Mesendoderm (in vitro differentiated cells): Measurements from ENCODE around the gene EYS.
"Not testable (repeated sequence)": the region's sequence is repeated elsewhere in the genome, so short reads cannot be mapped to it uniquely, and the experiment has no call there.

ENCODE experiments used
- DNase-seq: peaks from one replicate; pipeline ENCODE4 v3.0.0; 2013
- H2AK5ac ChIP-seq: 2 replicates; pipeline ENCODE4 v1.6.1; 2013; ENCODE audit warnings: low read length, inconsistent platforms
- H2BK120ac ChIP-seq: 2 replicates; pipeline ENCODE4 v1.6.1; 2013; ENCODE audit warnings: low read depth, mild to moderate bottlenecking, low read length, moderate library complexity, mixed read lengths
- H2BK15ac ChIP-seq: replicated peaks from 2 replicates; pipeline ENCODE4 v1.6.1; 2013; ENCODE audit warnings: low read depth, mild to moderate bottlenecking, moderate library complexity
- H2BK5ac ChIP-seq: 2 replicates; pipeline ENCODE4 v1.6.1; 2013; ENCODE audit warnings: low read length, inconsistent platforms
- H3K18ac ChIP-seq: 2 replicates; pipeline ENCODE4 v1.6.1; 2013; ENCODE audit warnings: mild to moderate bottlenecking, low read length, mixed read lengths
- H3K23ac ChIP-seq: one replicate; pipeline ENCODE4 v1.6.1; 2013; ENCODE audit warnings: low read length
- H3K27ac ChIP-seq: 2 replicates; pipeline ENCODE4 v1.5.1; 2013; ENCODE audit warnings: low read depth, mild to moderate bottlenecking, inconsistent platforms, low read length, moderate library complexity
- H3K27me3 ChIP-seq: 2 replicates; pipeline ENCODE4 v1.6.1; 2013; ENCODE audit warnings: low read length, control low read depth, mild to moderate bottlenecking, inconsistent platforms; ENCODE audit not compliant: insufficient read depth, poor library complexity
- H3K36me3 ChIP-seq: 2 replicates; pipeline ENCODE4 v1.6.1; 2013; ENCODE audit warnings: low read length, inconsistent platforms; ENCODE audit not compliant: control insufficient read depth, insufficient read depth
- H3K4ac ChIP-seq: one replicate; pipeline ENCODE4 v1.6.1; 2013; ENCODE audit warnings: low read depth, mild to moderate bottlenecking, low read length, moderate library complexity
- H3K4me1 ChIP-seq: 2 replicates; pipeline ENCODE4 v1.6.1; 2013; ENCODE audit warnings: low read depth, low read length, inconsistent platforms; ENCODE audit not compliant: control insufficient read depth
- H3K4me2 ChIP-seq: 2 replicates; pipeline ENCODE4 v1.6.1; 2013; ENCODE audit warnings: low read length
- H3K4me3 ChIP-seq: 2 replicates; pipeline ENCODE4 v1.5.1; 2013; ENCODE audit warnings: mild to moderate bottlenecking, low read length
- H3K56ac ChIP-seq: one replicate; pipeline ENCODE4 v1.6.1; 2013; ENCODE audit warnings: low read length
- H3K79me1 ChIP-seq: 2 replicates; pipeline ENCODE4 v1.6.1; 2013; ENCODE audit warnings: low read length, inconsistent platforms
- H3K79me2 ChIP-seq: 2 replicates; pipeline ENCODE4 v1.6.1; 2013; ENCODE audit warnings: mild to moderate bottlenecking, low read length; ENCODE audit not compliant: control insufficient read depth, insufficient read depth
- H3K9ac ChIP-seq: 2 replicates; pipeline ENCODE4 v1.6.1; 2013; ENCODE audit warnings: low read length, inconsistent platforms
- H4K5ac ChIP-seq: one replicate; pipeline ENCODE4 v1.6.1; 2013; ENCODE audit warnings: low read length
- H4K8ac ChIP-seq: one replicate; pipeline ENCODE4 v1.6.1; 2013; ENCODE audit warnings: low read depth, mild to moderate bottlenecking, control low read depth, low read length, moderate library complexity
- WGBS: extraction: QIAGEN DNeasy Blood & Tissue Kit; methylation state at CpG from one replicate; pipeline ENCODE4 v1.1.7; 2013; ENCODE audit warnings: low lambda C conversion rate, missing lambda C conversion rate; ENCODE audit not compliant: insufficient coverage; ENCODE audit errors: extremely low coverage; 5-methylcytosine and 5-hydroxymethylcytosine counted together

EYS gene

GRCh38 chr6:65569505-65569904, 137.5 kb downstream of the EYS start:
- WGBS = no CpG with 5 or more reads among the region's 2 CpGs
- no peaks in the 10 kb centered on the region for H3K79me2 ChIP-seq
- H4K8ac ChIP-seq = no peak overlapping the region
- H3K4me3 ChIP-seq = no peak overlapping the region
- H3K4me1 ChIP-seq = peaks cover 8% of the 10 kb centered on the region
- H3K27me3 ChIP-seq = no peaks in the 10 kb centered on the region
- H3K9ac ChIP-seq = no peak overlapping the region
- H2BK15ac ChIP-seq = peak overlapping the region; percentile 74
- H3K4ac ChIP-seq = peak overlapping the region; percentile 43
- no peaks in the 10 kb centered on the region for H3K79me1 ChIP-seq
- H3K56ac ChIP-seq = peak overlapping the region; percentile 28
- no peak overlapping the region for H3K4me2 ChIP-seq
- H4K5ac ChIP-seq = no peak overlapping the region
- H3K36me3 ChIP-seq = no peaks in the 10 kb centered on the region
- H3K23ac ChIP-seq = no peak overlapping the region
- peak overlapping the region; percentile 46 for H3K27ac ChIP-seq
- H3K18ac ChIP-seq = peak overlapping the region; percentile 29
- peak overlapping the region; percentile 49 for H2BK120ac ChIP-seq
- peak; percentile 82 for DNase-seq
- H2AK5ac ChIP-seq = no peak overlapping the region
- H2BK5ac ChIP-seq = peak overlapping the region; percentile 3

DNA sequence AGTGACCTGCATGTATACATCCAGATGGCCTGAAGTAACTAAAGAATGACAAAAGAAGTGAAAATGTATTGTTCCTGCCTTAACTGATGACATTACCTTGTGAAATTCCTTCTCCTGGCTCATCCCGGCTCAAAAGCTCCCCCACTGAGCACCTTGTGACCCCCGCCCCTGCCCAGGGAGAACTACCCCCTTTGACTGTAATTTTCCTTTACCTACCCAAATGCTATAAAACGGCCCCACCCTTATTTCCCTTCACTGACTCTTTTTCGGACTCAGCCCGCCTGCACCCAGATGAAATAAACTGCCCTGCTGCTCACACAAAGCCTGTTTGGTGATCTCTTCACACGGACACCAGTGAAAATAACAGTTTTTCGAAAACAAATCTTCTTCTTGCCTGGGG, 138.0 kb downstream of the EYS start:
- Histone ChIP-seq H3K27ac (peak overlapping the region; percentile 46), H2BK120ac (peak overlapping the region; percentile 49), H3K56ac (peak overlapping the region; percentile 28), H3K18ac (peak overlapping the region; percentile 29), H3K4ac (peak overlapping the region; percentile 43)
- not testable (repeated sequence) for H2BK5ac ChIP-seq, H3K36me3 ChIP-seq, H2BK15ac ChIP-seq, H3K79me2 ChIP-seq, H2AK5ac ChIP-seq, H3K23ac ChIP-seq, H4K8ac ChIP-seq, H3K79me1 ChIP-seq, H3K27me3 ChIP-seq, H3K4me1 ChIP-seq, H4K5ac ChIP-seq, H3K4me3 ChIP-seq, H3K9ac ChIP-seq, H3K4me2 ChIP-seq
- DNase-seq = peak; percentile 68
- no CpG with 5 or more reads among the region's 7 CpGs for WGBS

DNA sequence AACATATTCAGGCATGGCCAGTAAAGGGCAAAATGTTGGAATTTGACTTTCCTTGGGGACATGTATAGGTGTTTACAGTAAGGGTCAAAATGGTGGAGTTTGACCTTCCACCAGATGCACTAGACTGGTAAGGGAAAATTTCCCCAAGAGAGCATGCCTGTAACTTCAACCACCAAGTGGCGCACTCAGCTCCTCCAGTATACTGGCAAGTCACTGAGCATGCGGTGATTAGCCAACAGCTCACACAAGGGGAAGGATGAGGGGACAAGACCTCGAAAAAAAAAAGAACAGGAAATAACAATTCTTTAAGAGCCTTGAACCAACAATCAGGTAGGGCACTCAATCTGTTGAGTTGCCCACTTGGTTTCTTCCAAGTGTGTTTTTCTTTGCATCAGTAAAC, 140.9 kb downstream of the EYS start:
- H3K4me1 ChIP-seq = peaks cover 8% of the 10 kb centered on the region
- no peak overlapping the region for H3K4me3 ChIP-seq
- H2BK15ac ChIP-seq = no peak overlapping the region
- peak; percentile 62 for DNase-seq
- no peak overlapping the region for H3K4ac ChIP-seq
- H4K8ac ChIP-seq = no peak overlapping the region
- no peak overlapping the region for H3K4me2 ChIP-seq
- no peaks in the 10 kb centered on the region for H3K79me1 ChIP-seq
- no peak overlapping the region for H3K27ac ChIP-seq
- no peak overlapping the region for H2BK5ac ChIP-seq
- no peak overlapping the region for H3K9ac ChIP-seq
- no peak overlapping the region for H2BK120ac ChIP-seq
- H3K79me2 ChIP-seq = no peaks in the 10 kb centered on the region
- no peaks in the 10 kb centered on the region for H3K36me3 ChIP-seq
- H3K56ac ChIP-seq = no peak overlapping the region
- no peak overlapping the region for H3K23ac ChIP-seq
- H2AK5ac ChIP-seq = no peak overlapping the region
- no peak overlapping the region for H4K5ac ChIP-seq
- no peak overlapping the region for H3K18ac ChIP-seq
- H3K27me3 ChIP-seq = no peaks in the 10 kb centered on the region
- no CpG with 5 or more reads among the region's 3 CpGs for WGBS

DNA sequence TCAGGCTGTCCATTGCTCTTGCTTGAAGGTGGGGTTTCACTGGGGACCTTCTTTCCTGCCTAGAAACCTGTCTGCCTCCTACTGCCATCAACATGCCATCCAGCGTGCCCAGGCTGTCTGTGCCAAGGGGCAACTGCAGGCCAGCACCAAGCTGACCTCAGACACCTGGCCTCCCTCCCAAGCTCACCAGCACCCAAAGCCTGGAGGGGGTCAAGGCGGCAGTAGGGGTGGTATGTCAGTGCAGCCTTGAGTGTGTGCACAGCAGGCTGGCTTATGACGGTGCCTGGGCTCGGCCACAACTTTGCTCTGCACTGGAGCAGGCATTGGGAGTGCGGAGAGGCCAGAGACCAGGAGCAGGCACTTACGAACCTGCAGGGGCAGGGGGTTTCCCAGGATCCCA, 149.0 kb downstream of the EYS start:
- WGBS = no CpG with 5 or more reads among the region's 6 CpGs

GRCh38 chr6:65557224-65557623, 149.8 kb downstream of the EYS start:
- Histone ChIP-seq H3K4me2 (no peak overlapping the region), H3K79me1 (no peaks in the 10 kb centered on the region), H2BK15ac (no peak overlapping the region), H3K18ac (no peak overlapping the region), H3K79me2 (no peaks in the 10 kb centered on the region), H3K9ac (no peak overlapping the region), H2AK5ac (no peak overlapping the region), H3K23ac (no peak overlapping the region), H3K4ac (no peak overlapping the region), H4K5ac (no peak overlapping the region), H3K27me3 (no peaks in the 10 kb centered on the region), H3K4me3 (no peak overlapping the region), H3K4me1 (no peaks in the 10 kb centered on the region), H3K27ac (no peak overlapping the region), H3K56ac (no peak overlapping the region), H4K8ac (no peak overlapping the region), H3K36me3 (no peaks in the 10 kb centered on the region), H2BK5ac (no peak overlapping the region), H2BK120ac (no peak overlapping the region)
- WGBS = no CpG with 5 or more reads among the region's 6 CpGs
- DNase-seq = no peak

More for the DNA sequence above, 149.0 kb downstream of the EYS start:
- Histone ChIP-seq H3K4me2 (no peak overlapping the region), H3K56ac (no peak overlapping the region), H3K79me1 (no peaks in the 10 kb centered on the region), H3K27ac (no peak overlapping the region), H2BK5ac (no peak overlapping the region), H2BK120ac (no peak overlapping the region), H4K5ac (no peak overlapping the region), H4K8ac (no peak overlapping the region), H3K79me2 (no peaks in the 10 kb centered on the region), H3K36me3 (no peaks in the 10 kb centered on the region), H3K27me3 (no peaks in the 10 kb centered on the region), H3K23ac (no peak overlapping the region), H2BK15ac (no peak overlapping the region), H3K18ac (no peak overlapping the region), H2AK5ac (no peak overlapping the region), H3K9ac (no peak overlapping the region), H3K4me1 (no peaks in the 10 kb centered on the region), H3K4ac (no peak overlapping the region), H3K4me3 (no peak overlapping the region)
- no peak for DNase-seq

DNA sequence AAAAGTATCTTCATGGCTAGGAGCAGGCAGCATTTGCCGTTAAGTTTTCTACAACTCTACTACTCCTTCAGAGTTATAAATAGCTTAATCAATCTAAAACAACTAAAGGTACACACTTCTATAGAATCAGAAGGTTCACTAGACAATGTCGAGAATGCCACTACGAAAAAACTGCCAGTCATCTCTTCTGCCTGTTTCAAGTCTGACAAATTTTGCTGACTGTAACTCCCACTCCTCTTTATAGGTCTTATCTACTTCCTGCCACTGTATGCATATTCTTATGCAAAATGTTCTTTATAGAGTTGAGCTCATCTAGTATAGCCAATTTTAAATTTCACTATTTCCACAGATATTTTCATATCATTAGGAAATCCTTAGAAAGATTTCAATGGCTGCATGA, 160.1 kb downstream of the EYS start:
- no CpG with 5 or more reads among the region's 3 CpGs for WGBS

More for the DNA sequence above, 160.1 kb downstream of the EYS start:
- Histone ChIP-seq H3K79me2 (no peaks in the 10 kb centered on the region), H3K56ac (no peak overlapping the region), H3K4me3 (no peak overlapping the region), H3K4ac (no peak overlapping the region), H3K9ac (no peak overlapping the region), H4K5ac (no peak overlapping the region), H3K27ac (no peak overlapping the region), H3K18ac (no peak overlapping the region), H3K4me2 (no peak overlapping the region), H2BK15ac (no peak overlapping the region), H3K27me3 (no peaks in the 10 kb centered on the region), H2BK120ac (peak overlapping the region; percentile 61), H2BK5ac (no peak overlapping the region), H2AK5ac (no peak overlapping the region), H4K8ac (no peak overlapping the region), H3K23ac (no peak overlapping the region), H3K79me1 (no peaks in the 10 kb centered on the region), H3K36me3 (no peaks in the 10 kb centered on the region), H3K4me1 (peaks cover 10% of the 10 kb centered on the region)
- no peak for DNase-seq
